Measurements from ENCODE around the gene WNK4. TPM values are rescaled to one million over a fixed set of nuclear protein-coding genes. Genes with fewer than 3 reads are reported as not detected.

The WNK4 gene
- total RNA-seq, 1 donor from 2014 or later: not detected

- H3K36me3 ChIP-seq: no peaks in the 10 kb centered on the region
- no peaks in the 10 kb centered on the region for H4K20me1 ChIP-seq (ENCODE audit: low read depth)
- H3K27me3 Mint-ChIP-seq (ENCODE audit: insufficient read depth, low read depth): peaks cover 12% of the 10 kb centered on the region
- H3K9me3 ChIP-seq (ENCODE audit: low read depth): no peaks in the 10 kb centered on the region
- no peak overlapping the region for H3K27ac Mint-ChIP-seq
- TF ChIP-seq EZH2phosphoT487 (IDR thresholded peaks at IDR 0.05): no peak
- TF ChIP-seq EZH2 (IDR thresholded peaks at IDR 0.05): no peak
- no peak for TF ChIP-seq CTCF (IDR thresholded peaks at IDR 0.05)
- no peak for DNase-seq (ENCODE audit: low spot score)
- no peak overlapping the region for H3K4me3 Mint-ChIP-seq
- H3K4me3 ChIP-seq: no peak overlapping the region
- peaks cover 12% of the 10 kb centered on the region for H3K36me3 Mint-ChIP-seq
- H3K79me2 ChIP-seq (ENCODE audit: low read depth): peaks cover under 1% of the 10 kb centered on the region
- H3K9me3 Mint-ChIP-seq: no peaks in the 10 kb centered on the region
- H3K4me2 ChIP-seq: no peak overlapping the region
- H3K27ac ChIP-seq: no peak overlapping the region
- H3K27me3 ChIP-seq: no peaks in the 10 kb centered on the region
- H3F3A ChIP-seq (ENCODE audit: low read depth): no peaks in the 10 kb centered on the region
- H3K9ac ChIP-seq: no peak overlapping the region
- H2AFZ ChIP-seq (replicated peaks): no peak overlapping the region
- H3K4me1 ChIP-seq: no peaks in the 10 kb centered on the region
- no peaks in the 10 kb centered on the region for H3K4me1 Mint-ChIP-seq
These were observed 11.5 kb downstream of the WNK4 start for GRCh38 chr17:42791948-42792347.

GRCh38 chr17:42792545-42792944, 12.1 kb downstream of the WNK4 start:
- H3K4me1 ChIP-seq: peaks cover 3% of the 10 kb centered on the region
- H3K9me3 Mint-ChIP-seq: no peaks in the 10 kb centered on the region

GRCh38 chr17:42795061-42795460, 14.7 kb downstream of the WNK4 start:
- TF ChIP-seq CTCF (IDR thresholded peaks at IDR 0.05): no peak
- TF ChIP-seq EZH2 (IDR thresholded peaks at IDR 0.05): no peak
- TF ChIP-seq EZH2phosphoT487 (IDR thresholded peaks at IDR 0.05): no peak
- Mint-ChIP-seq H3K9me3 (peaks cover 3% of the 10 kb centered on the region), H3K27me3 (ENCODE audit: insufficient read depth, low read depth) (peaks cover 22% of the 10 kb centered on the region), H3K36me3 (peaks cover 14% of the 10 kb centered on the region), H3K4me3 (peak overlapping the region; percentile 14), H3K4me1 (peaks cover 9% of the 10 kb centered on the region), H3K27ac (no peak overlapping the region)
- Histone ChIP-seq H3F3A (ENCODE audit: low read depth) (no peaks in the 10 kb centered on the region), H2AFZ (replicated peaks) (no peak overlapping the region), H3K4me3 (no peak overlapping the region), H3K36me3 (no peaks in the 10 kb centered on the region), H3K4me2 (no peak overlapping the region), H3K79me2 (ENCODE audit: low read depth) (peaks cover 16% of the 10 kb centered on the region), H3K4me1 (peaks cover 7% of the 10 kb centered on the region), H3K27me3 (peaks cover 10% of the 10 kb centered on the region), H3K27ac (no peak overlapping the region), H4K20me1 (ENCODE audit: low read depth) (no peaks in the 10 kb centered on the region), H3K9ac (no peak overlapping the region), H3K9me3 (ENCODE audit: low read depth) (no peaks in the 10 kb centered on the region)
- no peak for DNase-seq (ENCODE audit: low spot score)

More at GRCh38 chr17:42792545-42792944, 12.1 kb downstream of the WNK4 start:
- Histone ChIP-seq H3F3A (ENCODE audit: low read depth) (no peaks in the 10 kb centered on the region), H3K79me2 (ENCODE audit: low read depth) (peaks cover 7% of the 10 kb centered on the region), H3K9me3 (ENCODE audit: low read depth) (no peaks in the 10 kb centered on the region), H3K27ac (no peak overlapping the region), H3K27me3 (no peaks in the 10 kb centered on the region), H3K36me3 (no peaks in the 10 kb centered on the region), H3K4me2 (no peak overlapping the region), H2AFZ (replicated peaks) (no peak overlapping the region), H3K4me3 (no peak overlapping the region), H3K9ac (no peak overlapping the region), H4K20me1 (ENCODE audit: low read depth) (no peaks in the 10 kb centered on the region)
- Mint-ChIP-seq H3K36me3 (peaks cover 12% of the 10 kb centered on the region), H3K27ac (no peak overlapping the region), H3K4me1 (peaks cover 1% of the 10 kb centered on the region), H3K4me3 (no peak overlapping the region), H3K27me3 (ENCODE audit: insufficient read depth, low read depth) (peaks cover 12% of the 10 kb centered on the region)
- TF ChIP-seq CTCF (IDR thresholded peaks at IDR 0.05): no peak
- TF ChIP-seq EZH2 (IDR thresholded peaks at IDR 0.05): no peak
- TF ChIP-seq EZH2phosphoT487 (IDR thresholded peaks at IDR 0.05): no peak
- no peak for DNase-seq (ENCODE audit: low spot score)
